ENCODE results near the gene S100A11. TPM values are rescaled to one million over a fixed set of nuclear protein-coding genes. Genes with fewer than 3 reads are reported as not detected.

The S100A11 gene
- total RNA-seq, 1 experiment from 2014 or later, result 474 TPM

Other genes starting within 250 kb of the S100A11 start
- 33.6 TPM for gene TDRKH, start 246.5 kb downstream of the S100A11 start, total RNA-seq (2021; ENCODE audit: unreplicated experiment)
- not detected for gene LINGO4, start 231.6 kb downstream of the S100A11 start, total RNA-seq (2021; ENCODE audit: unreplicated experiment)
- gene RORC, start 205.2 kb downstream of the S100A11 start, total RNA-seq (2021; ENCODE audit: unreplicated experiment), result not detected
- gene C2CD4D, start 197.2 kb downstream of the S100A11 start, total RNA-seq (2021; ENCODE audit: unreplicated experiment), result 1.2 TPM
- gene THEM5, start 183.3 kb downstream of the S100A11 start, total RNA-seq (2021; ENCODE audit: unreplicated experiment), result not detected
- gene THEM4, start 127.5 kb downstream of the S100A11 start, total RNA-seq (2021; ENCODE audit: unreplicated experiment), result 21.8 TPM
- 1,621 TPM for gene S100A10, start 43.1 kb downstream of the S100A11 start, total RNA-seq (2021; ENCODE audit: unreplicated experiment)
- not detected for gene TCHHL1, start 52.1 kb upstream of the S100A11 start, total RNA-seq (2021; ENCODE audit: unreplicated experiment)
- 0.28 TPM for gene TCHH, start 78.4 kb upstream of the S100A11 start, total RNA-seq (2021; ENCODE audit: unreplicated experiment)
- not detected for gene RPTN, start 122.2 kb upstream of the S100A11 start, total RNA-seq (2021; ENCODE audit: unreplicated experiment)
- gene HRNR, start 187.2 kb upstream of the S100A11 start, total RNA-seq (2021; ENCODE audit: unreplicated experiment), result not detected